ENCODE results near the gene ADSS2. TPM values are rescaled to one million over a fixed set of nuclear protein-coding genes. Genes with fewer than 3 reads are reported as not detected.

The ADSS2 gene
- total RNA-seq, 4 donors from 2014 or later = 39.4 to 59.3 (median 47.0) TPM

DNA sequence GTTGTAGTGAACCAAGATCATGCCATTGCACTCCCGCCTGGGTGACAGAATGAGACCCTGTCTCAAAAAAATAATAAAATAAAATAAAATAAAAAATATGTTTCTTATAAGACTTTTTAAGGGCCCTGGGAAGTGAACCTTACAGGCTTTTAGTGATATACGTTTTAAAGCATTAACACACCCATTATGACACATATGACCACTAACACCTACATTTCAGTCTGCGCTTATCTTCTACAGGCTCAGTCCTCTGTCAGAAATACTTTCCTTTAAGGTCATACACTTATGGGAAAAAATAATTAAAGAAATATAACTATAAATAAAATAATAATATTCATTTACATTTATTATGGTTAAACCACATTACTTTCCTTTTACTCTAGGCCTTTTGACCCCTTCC is 21.9 kb downstream of the ADSS2 start:
- TF ChIP-seq POLR2A (IDR thresholded peaks at IDR 0.05) = no peak
- TF ChIP-seq, protein P1, sequence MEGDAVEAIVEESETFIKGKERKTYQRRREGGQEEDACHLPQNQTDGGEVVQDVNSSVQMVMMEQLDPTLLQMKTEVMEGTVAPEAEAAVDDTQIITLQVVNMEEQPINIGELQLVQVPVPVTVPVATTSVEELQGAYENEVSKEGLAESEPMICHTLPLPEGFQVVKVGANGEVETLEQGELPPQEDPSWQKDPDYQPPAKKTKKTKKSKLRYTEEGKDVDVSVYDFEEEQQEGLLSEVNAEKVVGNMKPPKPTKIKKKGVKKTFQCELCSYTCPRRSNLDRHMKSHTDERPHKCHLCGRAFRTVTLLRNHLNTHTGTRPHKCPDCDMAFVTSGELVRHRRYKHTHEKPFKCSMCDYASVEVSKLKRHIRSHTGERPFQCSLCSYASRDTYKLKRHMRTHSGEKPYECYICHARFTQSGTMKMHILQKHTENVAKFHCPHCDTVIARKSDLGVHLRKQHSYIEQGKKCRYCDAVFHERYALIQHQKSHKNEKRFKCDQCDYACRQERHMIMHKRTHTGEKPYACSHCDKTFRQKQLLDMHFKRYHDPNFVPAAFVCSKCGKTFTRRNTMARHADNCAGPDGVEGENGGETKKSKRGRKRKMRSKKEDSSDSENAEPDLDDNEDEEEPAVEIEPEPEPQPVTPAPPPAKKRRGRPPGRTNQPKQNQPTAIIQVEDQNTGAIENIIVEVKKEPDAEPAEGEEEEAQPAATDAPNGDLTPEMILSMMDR (IDR thresholded peaks at IDR 0.05) = no peak
- no peak overlapping the region for H3K4me3 ChIP-seq (ENCODE audit: low read depth, poor library complexity, severe bottlenecking)
- DNase-seq (ENCODE audit: low spot score in 2 of 2) = no peak
- 83 to 96% methylated on average over 3 of the region's 3 CpGs for WGBS, 2 donors
- intact Hi-C loops (cut with DNase I; ENCODE audit: low total_unique reads) = no loop called here

- DNase-seq (ENCODE audit: low spot score in 2 of 2) = no peak
- intact Hi-C loops (cut with DNase I; ENCODE audit: low total_unique reads) = no loop called here
- H3K4me3 ChIP-seq (ENCODE audit: low read depth, poor library complexity, severe bottlenecking) = no peak overlapping the region
- TF ChIP-seq POLR2A (IDR thresholded peaks at IDR 0.05) = no peak
- TF ChIP-seq, protein P1 (IDR thresholded peaks at IDR 0.05) = no peak
These were observed 24.1 kb downstream of the ADSS2 start for GRCh38 chr1:244427647-244428046.

GRCh38 chr1:244424649-244425334 is 26.9 kb downstream of the ADSS2 start:
- WGBS, 2 donors = 83 to 86% methylated on average over 2 of the region's 2 CpGs
- TF ChIP-seq POLR2A (IDR thresholded peaks at IDR 0.05) = no peak
- TF ChIP-seq, protein P1 (IDR thresholded peaks at IDR 0.05) = no peak
- no peak overlapping the region for H3K4me3 ChIP-seq (ENCODE audit: low read depth, poor library complexity, severe bottlenecking)
- intact Hi-C loops (cut with DNase I; ENCODE audit: low total_unique reads) = no loop called here
- DNase-seq (ENCODE audit: low spot score in 2 of 2) = no peak

GRCh38 chr1:244422174-244422573 is 29.5 kb downstream of the ADSS2 start:
- intact Hi-C loops (cut with DNase I; ENCODE audit: low total_unique reads) = no loop called here
- TF ChIP-seq, protein P1 (IDR thresholded peaks at IDR 0.05) = no peak
- no peak for TF ChIP-seq POLR2A (IDR thresholded peaks at IDR 0.05)
- no peak overlapping the region for H3K4me3 ChIP-seq (ENCODE audit: low read depth, poor library complexity, severe bottlenecking)
- 82 to 90% methylated on average over 1 of the region's 1 CpG for WGBS, 2 donors
- no peak for DNase-seq (ENCODE audit: low spot score in 2 of 2)

DNA sequence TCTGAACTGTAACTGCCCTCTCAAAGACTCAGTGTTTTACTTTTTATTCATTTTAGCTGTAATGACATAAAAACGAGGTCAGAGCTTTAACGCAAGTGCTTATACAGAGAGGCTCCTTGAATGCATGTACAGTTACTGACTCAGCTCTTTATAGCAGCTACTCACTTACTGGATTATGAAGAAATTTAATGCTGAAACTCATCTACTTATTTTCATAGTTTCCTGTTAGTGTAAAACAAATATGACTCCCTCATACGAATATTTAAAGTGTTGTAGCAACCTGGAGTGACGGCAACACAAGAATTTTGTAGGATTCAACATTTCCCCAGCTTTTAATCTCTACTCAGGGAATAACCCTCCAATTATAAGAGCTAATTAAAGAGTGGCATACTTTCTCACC is 32.7 kb downstream of the ADSS2 start:
- no peak for TF ChIP-seq POLR2A (IDR thresholded peaks at IDR 0.05)
- TF ChIP-seq, protein P1 (IDR thresholded peaks at IDR 0.05) = no peak
- 88 to 90% methylated on average over 4 of the region's 4 CpGs for WGBS, 2 donors
- no peak overlapping the region for H3K4me3 ChIP-seq (ENCODE audit: low read depth, poor library complexity, severe bottlenecking)
- intact Hi-C loops (cut with DNase I; ENCODE audit: low total_unique reads) = no loop called here
- DNase-seq (ENCODE audit: low spot score in 2 of 2) = no peak

DNA sequence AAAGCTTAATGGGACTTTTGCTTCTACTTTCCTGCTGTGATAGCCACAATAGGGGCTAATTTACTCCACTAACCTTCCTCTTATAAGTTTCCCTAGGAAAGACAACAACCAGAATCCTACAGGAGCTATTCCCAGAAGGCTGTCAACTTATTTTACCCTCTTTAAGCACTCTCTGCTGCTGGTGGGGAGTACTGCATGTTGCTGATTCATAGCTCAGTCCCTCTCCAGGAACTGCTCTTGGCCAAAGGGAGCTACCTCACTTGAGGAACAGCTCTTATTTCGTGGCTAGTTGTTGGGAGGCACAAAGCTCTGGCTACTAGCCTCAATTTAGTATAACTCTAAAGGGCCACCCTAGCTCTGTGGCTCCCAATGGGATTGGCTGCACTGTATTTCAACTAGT is 37.2 kb downstream of the ADSS2 start:
- no peak overlapping the region for H3K4me3 ChIP-seq (ENCODE audit: low read depth, poor library complexity, severe bottlenecking)
- TF ChIP-seq, protein P1 (IDR thresholded peaks at IDR 0.05) = no peak
- no peak for TF ChIP-seq POLR2A (IDR thresholded peaks at IDR 0.05)
- no peak for DNase-seq (ENCODE audit: low spot score in 2 of 2)
- intact Hi-C loops (cut with DNase I; ENCODE audit: low total_unique reads) = no loop called here
- 87 to 91% methylated on average over 1 of the region's 1 CpG for WGBS, 2 donors
